WERI-Rb-1 (cell line): Measurements from ENCODE around the gene PKN2.

Source experiments
- DNase-seq: peaks from one replicate; pipeline ENCODE4 v3.0.0-alpha.2; 2020
- H3K27ac ChIP-seq: fragments of 250-450 bp; sonication (Bioruptor Pico); 2 replicates; pipeline ENCODE4 v1.5.1; 2020; ENCODE audit warnings: mild to moderate bottlenecking, moderate library complexity
- H3K27me3 ChIP-seq: fragments of 250-450 bp; sonication (Bioruptor Pico); 2 replicates; pipeline ENCODE4 v1.5.1; 2021; ENCODE audit warnings: mild to moderate bottlenecking, low read depth, moderate library complexity; ENCODE audit not compliant: insufficient read depth, severe bottlenecking
- H3K36me3 ChIP-seq: fragments of 250-450 bp; sonication (Bioruptor Pico); 2 replicates; pipeline ENCODE4 v1.5.1; 2020; ENCODE audit warnings: mild to moderate bottlenecking, moderate library complexity
- H3K4me3 ChIP-seq: 2 replicates; pipeline ENCODE4 v1.5.1; 2011; ENCODE audit warnings: low read depth, mild to moderate bottlenecking, control low read depth, low read length
- H3K9me3 ChIP-seq: fragments of 250-450 bp; sonication (Bioruptor Pico); 2 replicates; pipeline ENCODE4 v1.5.1; 2021; ENCODE audit warnings: mild to moderate bottlenecking, moderate library complexity; ENCODE audit not compliant: severe bottlenecking
- TF ChIP-seq, protein P1 (sequence below): IDR thresholded peaks from 2 replicates; pipeline ENCODE4 v1.5.1; 2011; ENCODE audit warnings: low read depth, mild to moderate bottlenecking, control low read depth, inconsistent platforms, low read length

Gene PKN2

DNA sequence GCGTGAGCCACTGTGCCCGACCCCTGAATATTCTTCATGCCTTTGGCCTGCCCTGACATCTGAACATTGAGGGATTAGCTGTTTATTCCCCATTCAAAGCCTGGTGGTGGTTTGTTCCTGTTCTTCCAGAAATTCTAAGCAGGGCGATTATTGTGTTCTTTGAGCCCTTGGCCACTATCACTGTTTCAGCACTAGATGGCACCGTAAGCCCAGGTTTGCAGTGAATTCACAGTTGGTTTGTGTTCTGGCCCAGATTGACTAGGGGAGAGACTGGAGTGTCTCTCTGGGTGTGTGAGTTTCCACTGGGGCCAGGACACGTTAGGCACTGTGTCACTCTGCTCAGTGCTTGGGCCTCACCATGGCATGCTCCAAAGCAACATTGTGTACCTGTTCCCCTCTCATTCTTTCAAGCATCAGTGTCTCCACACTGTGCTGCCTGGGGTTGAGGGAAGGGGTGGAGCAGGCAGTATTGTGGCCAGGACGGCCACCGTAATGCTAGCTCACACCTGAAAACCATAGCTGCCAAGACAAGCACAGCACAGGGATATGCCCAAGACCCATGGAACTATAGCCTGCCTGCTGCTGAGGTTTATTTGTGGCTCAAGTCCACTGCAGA lies 52.7 kb downstream of the PKN2 start:
- Histone ChIP-seq H3K9me3 (no peaks in the 10 kb centered on the region), H3K27me3 (no peaks in the 10 kb centered on the region), H3K36me3 (peaks cover 17% of the 10 kb centered on the region), H3K4me3 (no peak overlapping the region), H3K27ac (no peak overlapping the region)
- TF ChIP-seq, protein P1, sequence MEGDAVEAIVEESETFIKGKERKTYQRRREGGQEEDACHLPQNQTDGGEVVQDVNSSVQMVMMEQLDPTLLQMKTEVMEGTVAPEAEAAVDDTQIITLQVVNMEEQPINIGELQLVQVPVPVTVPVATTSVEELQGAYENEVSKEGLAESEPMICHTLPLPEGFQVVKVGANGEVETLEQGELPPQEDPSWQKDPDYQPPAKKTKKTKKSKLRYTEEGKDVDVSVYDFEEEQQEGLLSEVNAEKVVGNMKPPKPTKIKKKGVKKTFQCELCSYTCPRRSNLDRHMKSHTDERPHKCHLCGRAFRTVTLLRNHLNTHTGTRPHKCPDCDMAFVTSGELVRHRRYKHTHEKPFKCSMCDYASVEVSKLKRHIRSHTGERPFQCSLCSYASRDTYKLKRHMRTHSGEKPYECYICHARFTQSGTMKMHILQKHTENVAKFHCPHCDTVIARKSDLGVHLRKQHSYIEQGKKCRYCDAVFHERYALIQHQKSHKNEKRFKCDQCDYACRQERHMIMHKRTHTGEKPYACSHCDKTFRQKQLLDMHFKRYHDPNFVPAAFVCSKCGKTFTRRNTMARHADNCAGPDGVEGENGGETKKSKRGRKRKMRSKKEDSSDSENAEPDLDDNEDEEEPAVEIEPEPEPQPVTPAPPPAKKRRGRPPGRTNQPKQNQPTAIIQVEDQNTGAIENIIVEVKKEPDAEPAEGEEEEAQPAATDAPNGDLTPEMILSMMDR, result peak; percentile 70
- DNase-seq, result peak; percentile 41

DNA sequence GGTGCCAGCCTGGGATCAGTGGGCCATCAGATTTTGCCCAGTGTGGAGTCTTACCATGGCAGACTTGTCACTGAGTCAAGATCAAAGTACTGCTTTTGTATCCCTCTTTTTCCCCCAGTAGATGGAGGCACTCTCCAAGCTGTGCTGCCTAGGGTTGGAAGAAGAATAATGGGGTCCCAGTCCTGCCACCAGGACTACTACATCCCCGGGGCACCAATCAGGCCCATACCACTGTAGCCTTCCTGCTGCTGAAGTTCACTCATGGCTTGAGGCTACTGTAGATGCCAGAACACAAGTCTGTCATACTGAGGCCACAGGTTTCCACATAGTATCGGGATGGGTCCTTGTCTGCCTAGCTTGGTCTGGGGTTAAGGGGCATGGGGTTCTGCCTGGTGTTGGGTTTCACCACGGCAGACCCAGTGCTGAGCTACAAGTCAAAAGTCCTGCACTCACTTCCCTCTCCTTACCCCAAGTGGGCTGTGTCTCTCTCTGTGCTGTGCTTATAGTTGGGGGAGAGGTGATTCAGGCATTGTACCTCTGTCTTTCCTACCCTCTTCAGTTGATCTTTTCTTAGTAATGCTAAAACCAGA lies 53.4 kb downstream of the PKN2 start:
- TF ChIP-seq, protein P1, result no peak
- peaks cover 24% of the 10 kb centered on the region for H3K36me3 ChIP-seq
- no peak overlapping the region for H3K27ac ChIP-seq
- no peak overlapping the region for H3K4me3 ChIP-seq
- no peaks in the 10 kb centered on the region for H3K9me3 ChIP-seq
- no peak for DNase-seq
- no peaks in the 10 kb centered on the region for H3K27me3 ChIP-seq

DNA sequence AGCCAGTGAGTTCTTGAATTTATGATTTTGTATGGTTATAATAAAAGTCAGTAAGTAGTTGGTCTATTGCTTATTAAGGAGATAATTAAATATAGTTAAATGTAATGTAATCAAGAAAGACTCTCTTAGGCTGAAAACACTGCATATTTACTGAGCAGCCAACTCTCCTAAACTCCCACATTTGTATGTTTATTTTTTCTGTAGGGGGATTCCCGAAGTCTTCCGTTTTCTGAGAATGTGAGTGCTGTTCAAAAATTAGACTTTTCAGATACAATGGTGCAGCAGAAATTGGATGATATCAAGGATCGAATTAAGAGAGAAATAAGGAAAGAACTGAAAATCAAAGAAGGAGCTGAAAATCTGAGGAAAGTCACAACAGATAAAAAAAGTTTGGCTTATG lies 56.7 kb downstream of the PKN2 start:
- Histone ChIP-seq H3K4me3 (no peak overlapping the region), H3K27me3 (no peaks in the 10 kb centered on the region), H3K27ac (no peak overlapping the region), H3K36me3 (peaks cover 51% of the 10 kb centered on the region), H3K9me3 (no peaks in the 10 kb centered on the region)
- TF ChIP-seq, protein P1, result no peak
- no peak for DNase-seq

DNA sequence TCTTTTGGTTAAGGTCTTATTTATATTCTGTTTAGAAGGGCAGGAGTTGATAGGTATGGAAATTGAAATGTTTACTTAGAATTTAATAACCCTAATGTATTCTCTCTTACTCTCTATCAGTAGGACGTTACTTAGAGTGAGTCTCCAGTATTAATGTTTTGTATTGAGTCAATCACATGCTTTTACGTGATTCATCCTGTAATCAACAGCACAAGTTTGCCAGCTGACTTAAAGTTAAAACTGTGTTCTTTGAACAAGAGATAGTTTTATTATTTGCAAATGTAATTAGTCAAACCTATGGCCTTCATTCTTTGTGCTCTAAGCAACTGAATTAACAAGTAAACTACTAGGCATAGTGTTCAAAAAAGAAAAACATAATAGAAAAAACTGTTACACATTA lies 57.3 kb downstream of the PKN2 start:
- H3K27ac ChIP-seq, result no peak overlapping the region
- no peaks in the 10 kb centered on the region for H3K27me3 ChIP-seq
- TF ChIP-seq, protein P1, result no peak
- no peaks in the 10 kb centered on the region for H3K9me3 ChIP-seq
- H3K36me3 ChIP-seq, result peaks cover 48% of the 10 kb centered on the region
- DNase-seq, result no peak
- H3K4me3 ChIP-seq, result no peak overlapping the region

DNA sequence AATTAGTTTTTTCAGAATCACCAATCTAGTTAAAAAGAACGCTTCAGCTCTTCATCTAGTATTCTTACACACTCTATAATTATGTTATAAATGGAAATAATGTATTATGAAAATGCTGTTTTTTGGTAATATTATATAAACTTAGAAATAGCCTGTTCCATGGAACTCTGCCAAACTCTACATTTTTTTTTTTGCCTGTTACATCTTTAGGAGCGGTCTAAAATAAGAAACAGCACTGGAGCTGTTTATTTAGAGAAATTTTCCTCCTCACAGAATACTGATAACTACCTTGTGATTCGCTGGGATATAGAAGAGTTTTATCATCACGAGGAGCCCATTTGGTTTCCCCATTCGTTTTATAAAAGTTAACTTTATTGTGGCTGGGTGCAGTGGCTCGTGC lies 58.5 kb downstream of the PKN2 start:
- Histone ChIP-seq H3K27ac (no peak overlapping the region), H3K36me3 (peaks cover 50% of the 10 kb centered on the region), H3K4me3 (no peak overlapping the region), H3K9me3 (no peaks in the 10 kb centered on the region), H3K27me3 (no peaks in the 10 kb centered on the region)
- no peak for DNase-seq
- TF ChIP-seq, protein P1, result no peak

DNA sequence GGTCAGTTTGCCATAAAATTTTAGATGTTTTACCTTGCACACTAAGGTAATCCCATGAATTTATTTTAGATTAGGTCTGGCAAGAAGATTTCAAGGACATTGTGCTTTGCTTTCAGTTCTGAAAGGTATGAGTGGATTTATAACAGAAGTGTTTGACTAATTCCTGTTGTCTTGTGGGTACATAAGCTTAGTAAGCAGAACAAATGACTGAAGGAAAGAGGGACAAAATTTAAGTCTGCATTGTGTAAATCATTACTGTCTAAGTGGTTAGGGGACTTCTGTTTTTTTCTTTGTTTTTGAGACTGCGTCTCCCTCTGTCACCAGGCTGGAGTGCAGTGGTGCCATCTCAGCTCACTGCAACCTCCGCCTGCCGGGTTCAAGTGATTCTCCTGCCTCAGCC lies 60.1 kb downstream of the PKN2 start:
- H3K9me3 ChIP-seq, result no peaks in the 10 kb centered on the region
- no peak overlapping the region for H3K27ac ChIP-seq
- DNase-seq, result no peak
- H3K4me3 ChIP-seq, result no peak overlapping the region
- TF ChIP-seq, protein P1, result no peak
- no peaks in the 10 kb centered on the region for H3K27me3 ChIP-seq
- H3K36me3 ChIP-seq, result peaks cover 50% of the 10 kb centered on the region
